HG02884 (cell line): ENCODE results near the gene MICALL1.
"Not testable (repeated sequence)": the region's sequence is repeated elsewhere in the genome, so short reads cannot be mapped to it uniquely, and the experiment has no call there.

Experiments used
- ATAC-seq: cut with Tn5 transposase; IDR thresholded peaks from one replicate; pipeline ENCODE4 v1.9.1; 2021; ENCODE audit warnings: mild to moderate bottlenecking, moderate library complexity; ENCODE audit not compliant: unreplicated experiment

The MICALL1 gene

DNA sequence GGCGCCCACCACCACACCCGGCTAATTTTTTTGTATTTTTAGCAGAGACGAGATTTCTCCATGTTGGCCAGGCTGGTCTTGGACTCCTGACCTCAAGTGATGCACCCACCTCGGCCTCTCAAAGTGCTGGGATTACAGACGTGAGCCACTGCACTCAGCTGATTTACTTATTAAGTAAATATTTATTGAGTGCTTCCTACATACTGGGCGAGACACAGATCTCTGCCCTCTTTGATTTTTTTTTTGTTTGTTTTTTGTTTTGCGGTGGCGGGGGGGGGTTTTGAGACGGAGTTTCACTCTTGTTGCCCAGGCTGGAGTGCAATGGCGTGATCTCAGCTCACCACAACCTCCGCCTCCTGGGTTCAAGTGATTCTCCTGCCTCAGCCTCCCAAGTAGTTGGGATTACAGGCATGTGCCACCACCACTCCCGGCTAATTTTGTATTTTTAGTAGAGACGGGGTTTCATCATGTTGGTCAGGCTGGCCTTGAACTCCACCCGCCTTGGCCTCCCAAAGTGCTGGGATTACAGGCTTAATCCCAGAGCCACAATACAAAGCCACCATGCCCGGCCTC, 49.8 kb downstream of the MICALL1 start:
- not testable (repeated sequence) for ATAC-seq

GRCh38 chr22:37957232-37957631, 51.1 kb downstream of the MICALL1 start:
- no peak for ATAC-seq

DNA sequence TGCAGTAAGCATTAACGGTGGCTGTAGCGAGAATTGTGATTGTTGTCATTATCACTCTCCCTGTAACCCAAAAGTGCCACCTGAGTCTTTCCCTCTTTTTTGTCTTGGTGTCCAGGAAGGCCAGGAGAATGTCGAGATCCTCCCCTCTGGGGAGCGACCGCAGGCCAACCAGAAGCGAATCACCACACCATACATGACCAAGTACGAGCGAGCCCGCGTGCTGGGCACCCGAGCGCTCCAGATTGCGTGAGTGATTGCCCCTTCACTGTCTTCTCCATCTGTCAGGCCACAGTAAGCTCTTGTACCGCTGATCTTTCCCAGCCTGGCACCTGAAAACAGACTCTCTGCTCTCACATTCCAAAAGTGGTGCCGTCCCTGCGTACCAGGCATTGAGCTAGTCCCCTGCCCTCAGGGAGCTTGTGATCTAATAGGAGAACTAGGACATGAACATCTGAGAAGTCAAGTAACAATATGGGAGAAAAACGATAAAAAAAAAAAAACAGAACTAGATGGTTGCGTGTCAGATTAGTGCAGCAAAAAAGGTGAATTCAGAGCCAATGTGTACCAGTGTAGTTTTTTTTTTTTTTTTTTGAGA, 53.2 kb downstream of the MICALL1 start:
- no peak for ATAC-seq

GRCh38 chr22:37961062-37961461, 55.0 kb downstream of the MICALL1 start:
- no peak for ATAC-seq

DNA sequence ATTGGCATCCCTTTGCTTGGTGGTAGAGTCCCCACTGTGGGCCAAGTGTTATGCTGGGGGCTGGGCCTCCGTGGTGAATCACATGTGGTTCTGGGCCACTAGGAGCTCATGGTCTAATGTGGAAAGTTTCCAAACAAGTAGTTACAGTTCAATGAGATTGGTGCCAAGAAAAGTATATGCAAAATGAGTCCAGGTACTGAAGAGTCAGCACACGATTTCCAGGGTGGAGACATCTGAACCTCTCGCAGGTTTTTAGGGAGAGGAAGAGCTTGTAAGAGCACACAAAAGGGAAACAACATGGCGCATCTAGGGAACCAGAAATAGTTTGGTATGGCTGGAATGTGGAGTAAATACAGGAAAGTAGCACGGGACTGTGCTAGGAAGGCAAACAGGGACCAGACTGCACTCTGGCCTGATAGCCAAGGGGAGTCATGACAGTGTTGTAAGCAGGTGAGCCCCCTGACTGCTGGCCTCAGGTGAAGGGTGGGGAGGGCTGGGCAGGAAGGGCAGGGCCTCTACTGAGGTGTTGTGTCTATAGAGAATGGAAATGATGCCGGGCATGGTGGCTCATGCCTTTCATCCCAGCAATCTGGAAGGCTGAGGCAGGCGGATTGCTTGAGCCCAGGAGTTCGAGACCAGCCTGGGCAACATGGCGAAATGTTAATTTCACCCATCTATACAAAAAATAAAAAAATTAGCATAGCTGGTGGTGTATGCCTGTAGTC, 60.0 kb downstream of the MICALL1 start:
- ATAC-seq = no peak

DNA sequence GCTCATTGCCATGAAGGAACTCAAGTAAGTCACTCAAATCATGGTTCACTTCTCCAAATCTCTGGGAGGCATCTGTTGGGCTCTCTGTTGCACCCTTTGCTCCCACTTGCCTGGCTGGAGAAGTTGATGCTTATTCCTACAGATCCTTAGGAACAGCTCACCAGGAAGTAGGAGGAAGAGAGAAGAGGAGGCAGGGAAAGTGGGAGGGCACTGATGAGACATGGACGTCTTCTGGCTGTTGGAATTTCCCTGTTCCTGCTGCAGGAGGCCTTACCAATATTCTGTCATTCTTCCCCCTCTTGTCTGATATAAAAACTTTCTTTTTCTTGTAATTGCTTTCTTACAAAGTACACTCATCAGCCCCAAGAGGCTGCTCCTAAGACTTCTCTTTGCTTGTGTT, 61.0 kb downstream of the MICALL1 start:
- ATAC-seq = no peak

- no peak for ATAC-seq
These were observed 61.7 kb downstream of the MICALL1 start for GRCh38 chr22:37967637-37968451.

- no peak for ATAC-seq
These were observed 62.6 kb downstream of the MICALL1 start for GRCh38 chr22:37968452-37969251.

DNA sequence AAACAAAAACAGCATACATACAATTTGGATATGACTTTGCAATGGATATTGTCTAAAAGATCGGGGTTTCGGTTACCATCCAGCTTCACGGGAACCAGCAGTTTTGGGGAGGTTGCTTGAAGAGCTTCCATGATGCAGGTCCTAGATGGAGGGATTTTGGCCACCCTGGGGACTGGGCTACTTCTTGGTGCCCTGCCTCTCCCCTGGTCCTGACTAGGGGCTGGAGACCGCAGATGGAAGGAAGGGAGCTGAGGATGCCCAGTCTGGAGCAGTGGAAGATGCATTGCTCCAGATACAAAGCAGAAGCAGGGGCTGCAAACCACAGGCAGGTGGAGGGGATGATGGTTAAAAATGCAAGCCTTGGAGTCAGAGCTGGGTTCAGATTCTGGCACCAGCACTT, 64.8 kb downstream of the MICALL1 start:
- ATAC-seq = no peak

DNA sequence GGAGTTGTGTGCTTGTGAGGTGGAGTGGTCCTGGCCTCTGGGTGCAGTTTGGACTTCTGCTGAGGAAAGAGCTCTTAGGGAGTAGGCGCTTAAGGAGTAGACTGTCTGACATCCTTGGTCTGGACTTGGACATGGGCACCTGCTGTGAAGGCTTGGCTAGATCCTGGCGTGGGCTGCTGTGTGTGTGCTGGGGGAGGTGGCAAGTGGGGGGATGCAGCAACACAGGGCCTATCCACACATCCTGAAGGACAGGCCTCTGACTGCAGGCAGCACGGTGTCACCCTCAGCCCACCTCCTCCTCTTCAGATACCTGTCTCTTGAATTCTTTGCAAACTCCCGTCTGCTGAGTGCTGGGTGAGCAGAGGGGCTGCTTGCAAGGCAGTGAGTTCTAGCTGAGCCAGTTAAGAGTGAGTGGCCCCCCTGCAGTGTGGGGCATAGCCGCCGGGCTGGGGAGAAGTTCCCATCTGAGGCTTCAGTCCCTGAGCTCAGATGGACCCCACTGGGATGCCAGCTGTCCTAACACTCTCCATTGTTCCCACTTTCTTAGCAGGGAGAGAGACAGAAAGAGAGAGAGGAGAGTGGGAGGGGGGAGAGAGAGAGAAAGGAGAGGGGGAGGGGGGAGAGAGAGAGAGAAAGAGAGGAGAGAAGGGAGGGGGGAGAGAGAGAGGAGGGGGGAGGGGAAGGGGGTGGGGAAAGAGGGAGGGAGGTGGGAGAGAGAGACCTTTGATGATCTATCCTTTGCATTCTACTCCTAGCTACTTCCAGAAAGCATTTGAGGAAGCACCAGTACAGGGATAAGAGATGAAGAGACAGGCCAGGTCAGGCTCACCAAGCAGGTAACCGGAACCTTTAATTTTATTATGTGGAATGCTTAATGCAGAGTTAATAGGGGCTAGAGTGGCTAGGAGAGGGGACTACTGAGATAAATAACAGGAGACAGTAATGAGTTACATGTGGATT, 65.7 kb downstream of the MICALL1 start:
- ATAC-seq = no peak

DNA sequence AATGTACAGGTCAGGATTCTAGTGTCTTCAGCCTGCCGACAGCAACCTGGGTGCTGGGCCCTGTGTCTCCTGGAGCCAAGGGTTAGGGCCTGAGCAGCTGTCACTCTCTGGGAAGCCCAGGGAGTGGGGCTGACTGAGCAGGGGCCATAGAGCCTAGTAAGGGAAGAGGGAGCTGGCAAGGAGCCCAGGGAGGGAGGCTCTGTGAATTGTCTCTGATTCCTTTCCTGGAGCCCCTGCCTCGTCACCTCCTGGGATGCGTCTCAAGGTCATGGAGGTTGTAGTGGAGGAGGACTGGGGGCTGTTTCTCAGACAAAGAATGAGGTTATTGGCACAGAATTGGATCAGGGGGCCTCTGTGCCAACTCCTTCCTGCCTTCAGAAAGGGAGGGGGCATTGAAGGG, 66.4 kb downstream of the MICALL1 start:
- no peak for ATAC-seq

DNA sequence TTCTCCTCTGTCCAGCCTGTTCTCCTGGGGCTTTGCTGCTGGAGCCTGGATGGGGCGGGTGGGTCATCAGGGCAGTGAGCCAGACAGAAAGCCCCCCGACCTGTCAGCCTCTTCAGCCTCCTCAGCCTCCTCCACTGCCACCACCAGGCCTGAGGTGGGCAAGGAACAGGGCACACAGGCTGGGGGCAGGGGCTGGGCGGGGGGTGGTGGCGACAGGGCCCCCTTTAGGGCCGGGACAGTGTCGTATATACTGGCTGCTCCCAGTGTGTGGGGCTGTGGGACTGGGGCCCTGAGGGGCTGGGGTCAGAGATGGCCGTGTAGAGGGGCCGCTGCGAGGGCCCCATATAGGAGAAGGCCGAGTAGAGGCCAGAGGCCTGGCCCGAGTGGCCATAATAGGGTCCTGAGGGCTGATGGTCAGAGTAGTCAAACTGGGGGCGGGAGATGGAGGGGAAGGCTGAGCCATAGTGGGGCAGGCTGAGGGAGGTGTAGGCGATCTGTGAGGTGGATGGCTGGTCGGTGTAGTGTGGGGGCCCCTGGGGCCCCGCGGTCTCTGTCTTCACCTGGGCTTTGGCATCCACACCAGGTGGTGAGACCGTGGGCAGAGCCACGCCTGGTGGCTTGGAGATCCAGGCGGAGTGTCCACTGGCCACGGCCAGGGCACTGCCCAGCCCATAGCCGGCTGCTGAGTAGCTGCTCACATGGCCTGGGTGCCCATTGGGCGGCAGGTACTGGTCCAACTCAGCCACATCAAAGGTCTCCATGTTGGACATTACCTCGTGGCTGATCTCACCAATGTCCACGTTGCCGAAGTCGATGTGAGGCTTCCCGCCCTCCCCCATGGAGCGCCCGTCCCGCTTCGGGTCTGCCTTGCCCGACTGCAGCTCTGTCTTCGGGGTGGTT, 67.4 kb downstream of the MICALL1 start:
- no peak for ATAC-seq

- no peak for ATAC-seq
These were observed 69.1 kb downstream of the MICALL1 start for GRCh38 chr22:37975153-37975552.

GRCh38 chr22:37976022-37976421, 69.9 kb downstream of the MICALL1 start:
- ATAC-seq = not testable (repeated sequence)

DNA sequence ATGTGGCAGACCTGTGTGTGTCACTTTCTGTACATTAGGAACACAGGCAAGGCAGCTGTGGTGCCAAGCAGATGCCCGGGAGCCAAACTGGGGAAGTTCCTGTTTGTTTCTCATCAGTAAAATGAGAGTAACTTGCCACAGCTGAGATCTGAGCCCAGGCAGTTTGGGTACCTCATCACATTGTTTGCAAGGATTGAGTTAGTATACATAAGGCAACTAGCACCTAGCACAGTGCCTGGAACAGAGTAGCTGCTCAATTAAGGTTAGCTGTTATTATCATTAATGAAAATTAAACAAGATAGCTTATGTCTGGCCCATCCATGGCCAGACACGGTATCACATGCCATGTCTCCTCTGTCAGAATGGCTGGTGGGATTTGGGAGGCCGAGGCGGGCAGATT, 70.5 kb downstream of the MICALL1 start:
- ATAC-seq = no peak

GRCh38 chr22:37979782-37980181, 73.7 kb downstream of the MICALL1 start:
- ATAC-seq = no peak

DNA sequence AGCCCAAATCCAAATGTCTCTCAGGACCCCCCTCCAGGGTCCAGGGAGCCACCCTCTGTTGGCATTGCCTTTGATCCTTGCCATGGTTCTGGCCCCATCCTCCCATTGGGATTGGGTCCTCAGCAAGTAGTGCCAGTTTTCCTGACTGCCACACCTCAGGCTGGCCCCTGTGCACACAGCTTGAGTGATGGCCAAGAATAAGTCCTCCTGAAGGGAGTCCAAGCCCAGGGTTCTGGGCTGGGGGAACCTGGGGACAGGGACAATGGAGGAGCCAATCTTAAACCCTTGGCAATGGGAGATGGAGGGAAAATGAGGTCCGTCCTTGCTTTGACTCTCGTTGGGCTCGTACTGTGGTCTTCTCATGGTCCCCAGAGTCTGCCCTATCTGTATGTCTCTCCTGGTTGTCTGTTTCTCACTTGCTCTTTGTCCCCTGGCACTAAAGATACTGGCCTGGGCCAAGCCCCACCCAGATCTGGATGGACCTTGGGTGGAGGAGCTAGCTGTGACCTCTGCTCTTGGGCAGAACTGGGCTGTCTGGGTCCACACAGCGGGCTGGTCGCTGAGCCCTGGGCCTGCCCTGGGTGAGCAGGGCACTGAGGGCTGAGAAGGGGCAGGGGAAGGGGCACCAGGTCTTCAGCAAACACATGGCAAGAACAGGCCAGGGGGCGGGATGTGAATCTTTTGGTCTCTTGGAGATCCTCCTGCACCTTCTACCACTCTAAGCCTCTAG, 75.3 kb downstream of the MICALL1 start:
- no peak for ATAC-seq
